Muscle layer of duodenum (tissue), 2 donors: ENCODE measurements around the gene CYBA.

ENCODE experiments used
- H3K27ac ChIP-seq: one replicate; pipeline ENCODE4 v1.7.0; 2013; ENCODE audit warnings: mild to moderate bottlenecking, low read length
- H3K27me3 ChIP-seq: one replicate; pipeline ENCODE4 v1.7.0; 2013; ENCODE audit warnings: low read depth, mild to moderate bottlenecking, control low read depth, low read length
- H3K36me3 ChIP-seq, 2 donors: one replicate each; pipeline ENCODE4 v1.7.0; 2013; ENCODE audit warnings: low read length in 2 of 2, control low read depth in 1 of 2, mild to moderate bottlenecking in 1 of 2; ENCODE audit not compliant: insufficient read depth in 2 of 2, control insufficient read depth in 1 of 2
- H3K4me1 ChIP-seq, 2 donors: one replicate each; pipeline ENCODE4 v1.7.0; 2013; ENCODE audit warnings: low read length in 2 of 2, mild to moderate bottlenecking in 2 of 2, control low read depth in 1 of 2, moderate library complexity in 1 of 2; ENCODE audit not compliant: insufficient read depth in 2 of 2, control insufficient read depth in 1 of 2
- H3K4me3 ChIP-seq, 2 donors: one replicate each; pipeline ENCODE4 v1.7.0; 2013; ENCODE audit warnings: low read length in 2 of 2, low read depth in 1 of 2, mild to moderate bottlenecking in 1 of 2
- H3K9me3 ChIP-seq, 2 donors: one replicate each; pipeline ENCODE4 v1.7.0; 2013; ENCODE audit warnings: low read length in 2 of 2, control low read depth in 1 of 2, mild to moderate bottlenecking in 1 of 2; ENCODE audit not compliant: control insufficient read depth in 1 of 2
- donor health status: healthy.

Gene CYBA

DNA sequence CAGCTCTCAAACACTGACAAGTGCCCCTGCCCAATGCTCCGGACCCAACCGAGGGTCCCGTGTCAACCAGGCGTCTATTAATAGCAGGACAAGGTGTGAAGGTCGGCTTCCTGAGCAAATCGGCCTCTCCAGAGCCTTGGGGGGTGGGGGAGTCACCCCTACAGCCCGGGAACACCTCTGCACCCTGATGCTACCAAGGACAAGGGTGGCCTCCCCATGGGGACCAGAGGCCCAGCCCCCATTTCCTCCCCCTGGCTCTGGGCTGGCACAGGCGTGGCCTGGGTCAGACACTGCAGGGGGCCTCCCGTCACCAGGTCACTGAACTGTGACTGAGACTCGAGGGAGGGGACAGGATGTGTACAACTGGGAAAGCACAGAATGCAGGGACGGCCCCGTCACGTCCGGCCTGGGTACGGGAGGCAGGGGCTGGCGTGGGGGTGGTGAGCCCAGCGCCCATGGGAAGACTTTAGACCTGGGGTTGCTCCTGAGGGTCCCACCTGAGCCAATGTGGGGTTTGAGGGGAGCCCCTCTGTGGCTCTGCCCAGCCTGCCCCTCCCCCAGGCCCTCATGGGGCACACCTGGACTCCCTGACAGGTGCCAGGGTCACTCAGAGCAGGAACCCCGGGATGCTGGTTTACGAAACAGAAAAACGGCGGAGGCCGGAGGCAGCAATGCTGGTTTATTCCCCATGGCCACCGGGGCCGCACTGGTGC is 579 bp upstream of the CYBA start:
- no peaks in the 10 kb centered on the region for H3K27me3 ChIP-seq
- peaks cover 5 to 32% of the 10 kb centered on the region in 2 donors for H3K36me3 ChIP-seq
- H3K4me1 ChIP-seq = peaks cover 4 to 20% of the 10 kb centered on the region in 2 donors
- H3K4me3 ChIP-seq = peak overlapping the region; percentile 42 to 80
- H3K27ac ChIP-seq = peak overlapping the region; percentile 60
- no peaks in the 10 kb centered on the region for H3K9me3 ChIP-seq

DNA sequence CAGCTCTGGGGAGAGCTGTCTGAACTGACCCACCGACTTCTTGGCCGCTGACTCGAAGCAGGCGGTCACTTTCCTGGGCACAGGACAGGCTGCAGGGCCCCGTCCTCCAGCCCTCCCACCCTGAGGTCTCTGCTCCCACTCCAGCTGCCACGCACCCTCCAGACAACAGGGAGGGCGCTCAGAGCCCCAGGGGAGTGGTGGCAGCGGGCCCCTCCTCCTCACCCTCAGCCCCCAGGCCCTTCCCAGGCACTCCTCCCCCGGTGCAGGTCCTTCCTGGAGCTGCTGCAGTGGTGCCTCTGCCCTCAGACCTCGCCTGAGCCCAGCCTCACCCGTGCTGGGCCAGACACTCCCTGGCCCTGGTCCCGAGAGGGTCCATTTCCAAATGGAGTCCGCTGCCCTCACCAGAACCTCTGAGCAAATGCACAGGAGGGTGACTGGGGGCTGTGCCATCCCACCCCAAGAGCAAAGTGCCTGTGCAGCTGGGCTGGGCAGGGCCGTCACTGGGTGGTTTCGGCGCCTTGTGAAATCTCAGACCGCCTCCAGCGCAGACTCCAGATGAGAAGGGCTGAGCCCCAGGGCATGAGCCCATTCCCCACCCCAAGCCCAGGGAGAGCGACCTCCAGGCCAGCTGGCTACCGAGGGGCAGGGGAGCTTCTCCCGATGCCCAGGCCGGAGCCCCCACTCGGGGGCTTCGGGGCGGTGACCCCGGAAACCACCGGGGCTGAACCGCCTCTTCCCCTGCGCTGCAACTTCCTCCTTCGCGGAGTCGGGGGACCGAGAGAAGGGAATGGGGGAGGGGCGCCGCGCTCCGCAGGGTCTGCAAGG is 717 bp downstream of the CYBA start:
- H3K4me3 ChIP-seq = peak overlapping the region; percentile 68 to 80
- H3K36me3 ChIP-seq = peaks cover 5 to 32% of the 10 kb centered on the region in 2 donors
- H3K4me1 ChIP-seq = peaks cover 4 to 20% of the 10 kb centered on the region in 2 donors
- peak overlapping the region; percentile 67 for H3K27ac ChIP-seq
- H3K27me3 ChIP-seq = no peaks in the 10 kb centered on the region
- H3K9me3 ChIP-seq = no peaks in the 10 kb centered on the region

DNA sequence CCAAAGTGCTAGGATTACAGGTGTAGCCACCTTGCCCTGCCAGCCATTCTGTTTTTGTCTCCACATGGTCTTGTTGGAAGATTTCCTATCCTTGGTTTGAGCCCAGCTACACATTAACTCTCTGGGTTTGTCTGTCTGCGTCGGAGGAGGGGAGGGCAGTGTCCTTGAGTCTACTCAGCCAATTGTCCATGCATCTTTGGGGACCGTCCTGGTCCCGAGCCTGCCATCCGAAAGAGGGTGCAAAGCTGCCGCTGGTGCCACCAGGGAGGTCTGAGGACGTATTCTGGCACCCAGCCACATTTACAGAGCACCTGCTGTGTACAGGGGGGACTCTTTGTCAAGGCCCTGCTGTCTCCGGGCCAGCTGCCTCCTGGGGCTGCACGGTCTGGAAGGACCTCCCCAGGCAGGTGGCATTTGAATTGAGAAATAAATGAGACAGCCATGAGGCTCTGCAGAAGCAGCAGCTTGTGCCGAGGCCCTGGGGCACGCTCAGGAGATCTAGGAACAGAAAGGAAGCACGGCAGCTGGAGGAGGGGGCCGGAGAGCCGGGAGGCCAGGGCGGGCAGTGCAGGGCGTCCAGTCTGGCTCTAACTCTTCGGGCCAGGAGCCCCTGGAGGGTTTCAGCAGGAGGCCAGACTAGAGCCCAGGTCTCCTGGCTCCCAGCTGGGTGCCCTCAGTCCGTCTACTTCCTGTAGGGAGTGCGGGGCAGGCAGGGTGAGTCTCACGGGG is 1.5 kb downstream of the CYBA start:
- no peaks in the 10 kb centered on the region for H3K9me3 ChIP-seq
- H3K27me3 ChIP-seq = no peaks in the 10 kb centered on the region
- peak overlapping the region; percentile 68 to 80 for H3K4me3 ChIP-seq
- H3K27ac ChIP-seq = no peak overlapping the region
- peaks cover 0 to 24% of the 10 kb centered on the region in 2 donors for H3K36me3 ChIP-seq
- peaks cover 4 to 20% of the 10 kb centered on the region in 2 donors for H3K4me1 ChIP-seq

DNA sequence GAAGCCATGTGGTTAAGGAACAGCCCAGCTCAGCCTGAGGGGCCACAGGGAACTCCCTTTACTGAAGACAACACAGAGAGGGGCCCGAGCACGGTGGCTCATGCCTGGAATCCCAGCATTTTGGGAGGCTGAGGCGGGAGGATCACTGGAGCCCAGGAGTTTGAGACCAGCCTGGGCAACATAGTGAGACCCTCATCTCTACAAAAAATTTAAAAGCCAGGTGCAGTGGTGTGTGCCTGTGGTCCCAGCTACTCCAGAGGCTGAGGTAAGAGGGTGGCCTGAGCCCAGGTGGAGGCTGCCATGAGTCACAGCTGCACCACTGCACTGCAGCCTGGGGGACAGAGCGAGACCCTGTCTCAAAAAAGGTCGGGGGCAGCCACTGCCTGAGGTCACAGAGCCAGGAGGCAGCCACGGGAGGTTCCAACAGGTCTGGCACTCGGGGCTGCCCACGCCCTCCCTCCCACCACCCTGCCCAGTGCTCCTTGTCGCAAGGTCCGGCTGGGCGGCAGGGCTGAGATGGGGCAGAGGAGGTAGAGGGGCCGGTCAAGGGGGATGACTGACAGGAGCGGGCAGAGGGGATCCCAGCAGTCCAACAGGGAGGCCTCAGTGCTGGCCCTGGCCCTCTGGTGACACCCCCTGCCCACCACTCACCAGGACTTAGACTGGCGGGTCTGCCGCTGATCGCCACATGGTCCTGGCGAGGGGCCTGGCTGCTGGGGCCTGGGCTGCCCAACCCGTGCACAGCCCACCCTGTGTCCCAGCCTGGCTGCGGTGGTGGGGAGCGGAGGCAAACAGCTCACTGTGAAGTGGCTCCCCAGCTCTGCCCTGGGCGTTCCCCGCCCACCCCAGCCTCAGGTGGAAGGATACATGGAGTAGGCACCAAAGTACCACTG is 3.4 kb downstream of the CYBA start:
- Histone ChIP-seq H3K27ac (no peak overlapping the region), H3K9me3 (no peaks in the 10 kb centered on the region), H3K4me1 (peaks cover 4 to 20% of the 10 kb centered on the region in 2 donors), H3K36me3 (peaks cover 0 to 12% of the 10 kb centered on the region in 2 donors), H3K4me3 (no peak overlapping the region), H3K27me3 (no peaks in the 10 kb centered on the region)

DNA sequence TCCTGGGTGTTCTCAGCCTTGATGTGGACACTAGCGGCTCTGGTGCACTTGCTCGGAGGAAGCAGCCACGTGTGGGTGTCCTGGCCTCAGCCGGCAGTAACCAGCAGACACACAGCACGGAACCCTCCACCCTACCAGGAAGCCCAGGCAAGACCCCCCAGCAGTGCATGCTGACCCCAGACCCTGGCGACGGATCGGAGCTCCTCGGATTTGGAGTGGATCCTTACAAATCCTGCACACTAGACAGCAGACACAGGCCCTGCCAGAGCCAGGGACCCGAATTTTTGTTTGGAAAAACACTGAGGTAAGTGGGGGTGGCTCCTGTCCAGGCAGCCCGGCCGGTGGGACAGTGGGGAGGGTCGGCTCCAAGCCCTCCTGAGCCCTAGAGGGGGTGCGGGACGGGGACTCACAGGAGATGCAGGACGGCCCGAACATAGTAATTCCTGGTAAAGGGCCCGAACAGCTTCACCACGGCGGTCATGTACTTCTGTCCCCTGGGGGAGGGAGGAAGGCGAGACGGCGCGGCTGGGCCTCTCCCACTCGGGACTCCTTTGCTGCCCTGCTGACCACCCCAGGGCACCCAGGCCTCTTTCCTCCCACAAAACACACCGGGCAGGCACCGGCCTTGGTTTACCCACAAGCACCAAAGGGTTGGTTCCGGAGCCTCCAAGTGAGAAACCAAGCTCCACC is 4.4 kb downstream of the CYBA start:
- Histone ChIP-seq H3K4me1 (peaks cover 4 to 18% of the 10 kb centered on the region in 2 donors), H3K36me3 (peaks cover 0 to 12% of the 10 kb centered on the region in 2 donors), H3K27me3 (no peaks in the 10 kb centered on the region), H3K27ac (no peak overlapping the region), H3K4me3 (no peak overlapping the region), H3K9me3 (no peaks in the 10 kb centered on the region)

DNA sequence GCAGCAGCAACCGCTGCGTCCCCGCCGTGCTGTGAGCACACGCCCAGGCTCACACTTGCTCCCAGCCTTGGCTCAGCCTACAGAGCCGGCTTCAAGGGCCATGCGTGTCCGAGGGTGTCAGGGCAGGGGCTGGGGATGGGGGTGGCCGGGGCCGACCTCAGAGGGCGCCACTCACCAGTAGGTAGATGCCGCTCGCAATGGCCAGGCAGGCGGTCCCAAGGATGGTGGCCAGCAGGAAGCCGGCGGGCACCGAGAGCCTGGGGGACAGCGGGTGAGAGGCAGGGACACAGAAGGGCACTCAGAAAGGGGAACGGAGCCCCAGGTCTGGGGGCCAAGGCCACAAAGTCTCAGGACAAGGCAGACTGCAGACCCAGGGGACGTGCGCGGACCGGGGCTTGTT is 4.9 kb downstream of the CYBA start:
- no peak overlapping the region for H3K27ac ChIP-seq
- H3K4me3 ChIP-seq = no peak overlapping the region
- H3K4me1 ChIP-seq = peaks cover 0 to 12% of the 10 kb centered on the region in 2 donors
- H3K9me3 ChIP-seq = no peaks in the 10 kb centered on the region
- H3K36me3 ChIP-seq = peaks cover 0 to 12% of the 10 kb centered on the region in 2 donors
- no peaks in the 10 kb centered on the region for H3K27me3 ChIP-seq

DNA sequence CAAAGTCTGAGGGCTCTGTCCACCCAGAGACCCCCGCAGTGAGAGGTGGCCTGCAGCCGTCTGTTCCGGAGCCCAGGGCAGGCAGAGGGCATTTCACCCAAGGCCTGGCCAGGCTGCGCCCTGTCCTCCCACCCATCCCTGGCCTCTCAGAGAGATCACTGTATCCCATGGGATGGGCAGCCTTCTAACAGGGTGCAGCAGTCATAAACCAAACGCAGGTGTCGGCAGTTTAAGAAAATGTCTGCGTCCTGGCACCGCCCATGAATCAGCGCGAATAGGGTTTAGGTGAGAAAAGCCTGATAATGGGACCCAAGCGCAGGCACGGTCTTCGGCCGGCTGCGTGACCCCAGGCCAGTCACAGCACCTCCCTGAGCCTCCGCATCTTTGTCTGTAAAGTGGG is 5.4 kb downstream of the CYBA start:
- no peaks in the 10 kb centered on the region for H3K9me3 ChIP-seq
- H3K36me3 ChIP-seq = peaks cover 0 to 12% of the 10 kb centered on the region in 2 donors
- peaks cover 5% of the 10 kb centered on the region for H3K27me3 ChIP-seq
- no peak overlapping the region for H3K4me3 ChIP-seq
- no peak overlapping the region for H3K27ac ChIP-seq
- H3K4me1 ChIP-seq = peaks cover 0 to 9% of the 10 kb centered on the region in 2 donors

DNA sequence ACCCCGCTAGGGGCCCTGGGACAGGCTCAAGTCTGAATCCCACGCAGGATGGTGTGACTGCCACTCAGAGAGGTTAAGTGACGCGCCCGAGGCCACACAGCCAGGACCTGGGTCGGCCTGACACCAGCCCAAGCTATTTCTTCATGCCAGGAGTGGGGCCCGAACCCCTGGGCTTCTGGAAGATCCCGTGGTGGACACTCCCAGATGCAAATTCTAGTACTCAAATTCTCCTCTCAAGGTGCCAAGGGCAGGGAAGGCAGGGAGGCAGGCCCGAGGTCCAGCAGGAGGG is 7.3 kb downstream of the CYBA start:
- H3K4me3 ChIP-seq = no peak overlapping the region
- H3K9me3 ChIP-seq = no peaks in the 10 kb centered on the region
- no peak overlapping the region for H3K27ac ChIP-seq
- peaks cover 0 to 12% of the 10 kb centered on the region in 2 donors for H3K36me3 ChIP-seq
- H3K4me1 ChIP-seq = no peaks in the 10 kb centered on the region
- H3K27me3 ChIP-seq = peaks cover 23% of the 10 kb centered on the region

DNA sequence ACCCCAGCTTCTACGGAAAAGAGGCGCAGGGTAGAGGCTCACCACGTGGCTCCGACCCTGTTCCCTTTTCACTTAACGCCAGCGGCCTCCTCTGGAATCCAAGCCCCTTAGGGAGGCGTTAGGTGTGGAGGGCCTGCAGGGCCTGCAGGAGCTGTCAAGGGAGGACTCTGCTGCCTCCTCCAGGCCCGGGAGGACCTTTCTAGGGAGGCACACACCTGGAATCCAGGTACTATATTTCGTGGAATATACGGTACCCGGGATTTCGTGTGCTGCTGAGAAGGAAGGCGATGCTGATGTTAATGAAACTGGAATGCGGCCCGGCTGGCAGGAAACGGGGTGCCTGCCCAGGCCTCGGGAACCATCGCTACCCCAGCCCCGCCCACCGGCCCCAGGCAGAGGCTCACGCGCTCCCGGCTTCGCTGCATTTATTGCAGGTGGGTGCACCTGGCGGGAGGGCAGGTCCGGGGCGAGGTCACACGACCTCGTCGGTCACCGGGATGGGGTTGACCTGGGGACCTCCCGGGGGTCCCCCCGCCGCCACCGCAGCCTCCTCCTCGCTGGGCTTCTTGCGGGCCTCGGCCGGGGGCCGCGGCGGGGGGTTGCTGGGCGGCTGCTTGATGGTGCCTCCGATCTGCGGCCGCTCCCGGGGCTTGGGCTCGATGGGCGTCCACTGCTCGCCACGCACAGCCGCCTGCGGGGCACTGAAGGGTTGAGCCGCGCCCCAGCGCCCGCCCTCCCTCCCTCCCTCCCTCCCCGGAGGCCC is 7.8 kb downstream of the CYBA start:
- no peak overlapping the region for H3K4me3 ChIP-seq
- peaks cover 26% of the 10 kb centered on the region for H3K27me3 ChIP-seq
- no peaks in the 10 kb centered on the region for H3K4me1 ChIP-seq
- peaks cover 0 to 12% of the 10 kb centered on the region in 2 donors for H3K36me3 ChIP-seq
- H3K27ac ChIP-seq = no peak overlapping the region
- H3K9me3 ChIP-seq = no peaks in the 10 kb centered on the region
